Activated CD4-positive, alpha-beta T cell treated with anti-CD3 and anti-CD28 coated beads, Interleukin-2, amount 10 ng/mL, durations not matched to agents 24 days and 14 days (primary cell): Measurements from ENCODE around the gene CDH9. TPM values are rescaled to one million over a fixed set of nuclear protein-coding genes. Genes with fewer than 3 reads are reported as not detected.

ENCODE experiments used
- DNase-seq: peaks from one replicate; pipeline ENCODE4 v3.0.0; 2022
- H3K27ac Mint-ChIP-seq: one replicate; pipeline ENCODE4 v1.8.0; 2022; ENCODE audit warnings: mild to moderate bottlenecking, mixed read lengths
- H3K27me3 Mint-ChIP-seq: one replicate; pipeline ENCODE4 v1.8.0; 2022; ENCODE audit warnings: mixed read lengths
- H3K36me3 Mint-ChIP-seq: one replicate; pipeline ENCODE4 v1.8.0; 2022; ENCODE audit warnings: low read depth, mild to moderate bottlenecking, mixed read lengths
- H3K4me1 Mint-ChIP-seq: one replicate; pipeline ENCODE4 v1.8.0; 2021; ENCODE audit warnings: mixed read lengths
- H3K4me3 Mint-ChIP-seq: one replicate; pipeline ENCODE4 v1.8.0; 2022; ENCODE audit warnings: mild to moderate bottlenecking, moderate library complexity, mixed read lengths
- H3K9me3 Mint-ChIP-seq: one replicate; pipeline ENCODE4 v1.8.0; 2021; ENCODE audit warnings: mixed read lengths
- intact Hi-C: fragments of 100-400 bp; cut with micrococcal nuclease; formaldehyde crosslinking; loops from one replicate; pipeline ENCODE4 v1.15.1; 2023
- total RNA-seq: library from RNA; stranded (reverse); gene quantifications from 2 replicates; pipeline ENCODE4 v1.2.3, GENCODE V29; 2022

The CDH9 gene
- total RNA-seq = not detected in 2 replicates

GRCh38 chr5:27038476-27038875, at the start of gene CDH9:
Gene CDH9 (minus strand): TSS chr5:27038586. CDS start chr5:26988333, 50,253 bp downstream.
- intact Hi-C loops = no loop called here
- no peaks in the 10 kb centered on the region for H3K4me1 Mint-ChIP-seq
- H3K36me3 Mint-ChIP-seq = no peaks in the 10 kb centered on the region
- DNase-seq = no peak
- H3K4me3 Mint-ChIP-seq = no peak within 1 kb of the TSS
- no peak within 1 kb of the TSS for H3K27ac Mint-ChIP-seq
- H3K9me3 Mint-ChIP-seq = no peaks in the 10 kb centered on the region
- H3K27me3 Mint-ChIP-seq = no peaks in the 10 kb centered on the region

GRCh38 chr5:27087747-27088146, 49.4 kb upstream of the CDH9 start:
- Mint-ChIP-seq H3K36me3 (no peaks in the 10 kb centered on the region), H3K27ac (no peak overlapping the region), H3K9me3 (no peaks in the 10 kb centered on the region), H3K4me3 (no peak overlapping the region), H3K4me1 (no peaks in the 10 kb centered on the region), H3K27me3 (no peaks in the 10 kb centered on the region)
- intact Hi-C loops = no loop called here
- no peak for DNase-seq

- no peaks in the 10 kb centered on the region for H3K27me3 Mint-ChIP-seq
- no peaks in the 10 kb centered on the region for H3K4me1 Mint-ChIP-seq
- intact Hi-C loops = no loop called here
- H3K36me3 Mint-ChIP-seq = no peaks in the 10 kb centered on the region
- H3K9me3 Mint-ChIP-seq = no peaks in the 10 kb centered on the region
- no peak overlapping the region for H3K4me3 Mint-ChIP-seq
- no peak overlapping the region for H3K27ac Mint-ChIP-seq
- DNase-seq = no peak
Observed at GRCh38 chr5:27083449-27084415, 45.3 kb upstream of the CDH9 start.

GRCh38 chr5:27080147-27080546, 41.8 kb upstream of the CDH9 start:
- Mint-ChIP-seq H3K36me3 (no peaks in the 10 kb centered on the region), H3K27me3 (no peaks in the 10 kb centered on the region), H3K4me1 (no peaks in the 10 kb centered on the region), H3K27ac (no peak overlapping the region), H3K9me3 (peaks cover 4% of the 10 kb centered on the region), H3K4me3 (no peak overlapping the region)
- no peak for DNase-seq
- intact Hi-C loops = no loop called here

GRCh38 chr5:27062451-27062850, 24.1 kb upstream of the CDH9 start:
- H3K9me3 Mint-ChIP-seq = peaks cover 10% of the 10 kb centered on the region
- H3K4me3 Mint-ChIP-seq = no peak overlapping the region
- intact Hi-C loops = no loop called here
- H3K4me1 Mint-ChIP-seq = no peaks in the 10 kb centered on the region
- H3K27me3 Mint-ChIP-seq = no peaks in the 10 kb centered on the region
- DNase-seq = no peak
- no peaks in the 10 kb centered on the region for H3K36me3 Mint-ChIP-seq
- no peak overlapping the region for H3K27ac Mint-ChIP-seq

- Mint-ChIP-seq H3K36me3 (no peaks in the 10 kb centered on the region), H3K4me3 (no peak overlapping the region), H3K9me3 (peaks cover 6% of the 10 kb centered on the region), H3K27ac (no peak overlapping the region), H3K27me3 (no peaks in the 10 kb centered on the region), H3K4me1 (no peaks in the 10 kb centered on the region)
- no peak for DNase-seq
- intact Hi-C loops = no loop called here
Observed at GRCh38 chr5:27048510-27048909, 10.1 kb upstream of the CDH9 start.

- H3K4me1 Mint-ChIP-seq = no peaks in the 10 kb centered on the region
- H3K36me3 Mint-ChIP-seq = no peaks in the 10 kb centered on the region
- no peaks in the 10 kb centered on the region for H3K9me3 Mint-ChIP-seq
- no peak overlapping the region for H3K4me3 Mint-ChIP-seq
- DNase-seq = no peak
- intact Hi-C loops = no loop called here
- no peak overlapping the region for H3K27ac Mint-ChIP-seq
- H3K27me3 Mint-ChIP-seq = no peaks in the 10 kb centered on the region
Observed at GRCh38 chr5:27041372-27041771, 3.0 kb upstream of the CDH9 start.

GRCh38 chr5:27034565-27034964, 3.8 kb downstream of the CDH9 start:
- Mint-ChIP-seq H3K4me3 (no peak overlapping the region), H3K9me3 (no peaks in the 10 kb centered on the region), H3K4me1 (no peaks in the 10 kb centered on the region), H3K27ac (no peak overlapping the region), H3K36me3 (no peaks in the 10 kb centered on the region), H3K27me3 (no peaks in the 10 kb centered on the region)
- DNase-seq = no peak
- intact Hi-C loops = no loop called here

GRCh38 chr5:27026801-27027200, 11.6 kb downstream of the CDH9 start:
- Mint-ChIP-seq H3K4me1 (no peaks in the 10 kb centered on the region), H3K36me3 (no peaks in the 10 kb centered on the region), H3K4me3 (no peak overlapping the region), H3K27me3 (no peaks in the 10 kb centered on the region), H3K27ac (no peak overlapping the region), H3K9me3 (no peaks in the 10 kb centered on the region)
- DNase-seq = no peak
- intact Hi-C loops = no loop called here

- Mint-ChIP-seq H3K9me3 (no peaks in the 10 kb centered on the region), H3K27me3 (no peaks in the 10 kb centered on the region), H3K36me3 (no peaks in the 10 kb centered on the region), H3K27ac (no peak overlapping the region), H3K4me1 (no peaks in the 10 kb centered on the region), H3K4me3 (no peak overlapping the region)
- no peak for DNase-seq
- intact Hi-C loops = no loop called here
Observed at GRCh38 chr5:27026063-27026462, 12.3 kb downstream of the CDH9 start.

- Mint-ChIP-seq H3K4me3 (no peak overlapping the region), H3K36me3 (no peaks in the 10 kb centered on the region), H3K27me3 (no peaks in the 10 kb centered on the region), H3K4me1 (no peaks in the 10 kb centered on the region), H3K27ac (no peak overlapping the region), H3K9me3 (no peaks in the 10 kb centered on the region)
- intact Hi-C loops = no loop called here
- no peak for DNase-seq
Observed at GRCh38 chr5:27021471-27021870, 16.9 kb downstream of the CDH9 start.

GRCh38 chr5:27020973-27021372, 17.4 kb downstream of the CDH9 start:
- no peaks in the 10 kb centered on the region for H3K4me1 Mint-ChIP-seq
- H3K27me3 Mint-ChIP-seq = no peaks in the 10 kb centered on the region
- H3K4me3 Mint-ChIP-seq = no peak overlapping the region

GRCh38 chr5:27015758-27016157, 22.6 kb downstream of the CDH9 start:
- no peak for DNase-seq
- intact Hi-C loops = no loop called here
- peaks cover 3% of the 10 kb centered on the region for H3K9me3 Mint-ChIP-seq
- H3K27ac Mint-ChIP-seq = no peak overlapping the region
- H3K4me3 Mint-ChIP-seq = no peak overlapping the region
- H3K36me3 Mint-ChIP-seq = no peaks in the 10 kb centered on the region
- H3K27me3 Mint-ChIP-seq = no peaks in the 10 kb centered on the region
- H3K4me1 Mint-ChIP-seq = no peaks in the 10 kb centered on the region

More at GRCh38 chr5:27020973-27021372, 17.4 kb downstream of the CDH9 start:
- Mint-ChIP-seq H3K36me3 (no peaks in the 10 kb centered on the region), H3K27ac (no peak overlapping the region), H3K9me3 (no peaks in the 10 kb centered on the region)
- DNase-seq = no peak
- intact Hi-C loops = no loop called here

GRCh38 chr5:27011274-27011673, 27.1 kb downstream of the CDH9 start:
- no peak for DNase-seq
- H3K4me1 Mint-ChIP-seq = no peaks in the 10 kb centered on the region
- intact Hi-C loops = no loop called here
- no peaks in the 10 kb centered on the region for H3K27me3 Mint-ChIP-seq
- H3K27ac Mint-ChIP-seq = no peak overlapping the region
- no peaks in the 10 kb centered on the region for H3K36me3 Mint-ChIP-seq
- H3K9me3 Mint-ChIP-seq = peaks cover 6% of the 10 kb centered on the region
- no peak overlapping the region for H3K4me3 Mint-ChIP-seq

GRCh38 chr5:27010646-27011045, 27.7 kb downstream of the CDH9 start:
- intact Hi-C loops = no loop called here
- Mint-ChIP-seq H3K4me1 (no peaks in the 10 kb centered on the region), H3K9me3 (peaks cover 6% of the 10 kb centered on the region), H3K36me3 (no peaks in the 10 kb centered on the region), H3K27ac (no peak overlapping the region), H3K4me3 (no peak overlapping the region), H3K27me3 (no peaks in the 10 kb centered on the region)
- no peak for DNase-seq
